NCI-H187 treated with DMSO at 0.1 percent for 48 hours (cell line): ENCODE measurements around the gene SUMF1.
"Not testable (repeated sequence)": the region's sequence is repeated elsewhere in the genome, so short reads cannot be mapped to it uniquely, and the experiment has no call there.

ENCODE experiments used
- DNase-seq: peaks from one replicate; lab custom pipeline; 2025; lab: John Stamatoyannopoulos, UW

Gene SUMF1

GRCh38 chr3:4460334-4460733, 6.7 kb downstream of the SUMF1 start:
- no peak for DNase-seq

- DNase-seq = no peak
Measured at GRCh38 chr3:4458961-4459360, 8.1 kb downstream of the SUMF1 start.

GRCh38 chr3:4456780-4457179, 10.3 kb downstream of the SUMF1 start:
- not testable (repeated sequence) for DNase-seq

- no peak for DNase-seq
Measured at GRCh38 chr3:4454142-4454541, 12.9 kb downstream of the SUMF1 start.

- no peak for DNase-seq
Measured at GRCh38 chr3:4449043-4449805, 17.8 kb downstream of the SUMF1 start.

- no peak for DNase-seq
Measured at GRCh38 chr3:4448187-4448586, 18.9 kb downstream of the SUMF1 start.

GRCh38 chr3:4447295-4447999, 19.6 kb downstream of the SUMF1 start:
- DNase-seq = no peak

GRCh38 chr3:4440951-4441350, 26.1 kb downstream of the SUMF1 start:
- DNase-seq = no peak

- DNase-seq = no peak
Measured at GRCh38 chr3:4438296-4438695, 28.8 kb downstream of the SUMF1 start.

GRCh38 chr3:4432259-4432658, 34.8 kb downstream of the SUMF1 start:
- DNase-seq = no peak

GRCh38 chr3:4429648-4430350, 37.3 kb downstream of the SUMF1 start:
- DNase-seq = no peak

GRCh38 chr3:4426782-4427344, 40.2 kb downstream of the SUMF1 start:
- DNase-seq = no peak

- DNase-seq = no peak
Measured at GRCh38 chr3:4426261-4426781, 40.7 kb downstream of the SUMF1 start.

GRCh38 chr3:4425707-4426106, 41.4 kb downstream of the SUMF1 start:
- DNase-seq = no peak

- no peak for DNase-seq
Measured at GRCh38 chr3:4425055-4425454, 42.0 kb downstream of the SUMF1 start.

- no peak for DNase-seq
Measured at GRCh38 chr3:4421121-4421520, 45.9 kb downstream of the SUMF1 start.

GRCh38 chr3:4419920-4420319, 47.1 kb downstream of the SUMF1 start:
- DNase-seq = no peak

GRCh38 chr3:4419386-4419785, 47.7 kb downstream of the SUMF1 start:
- DNase-seq = no peak

GRCh38 chr3:4418156-4418555, 48.9 kb downstream of the SUMF1 start:
- no peak for DNase-seq

GRCh38 chr3:4417449-4417848, 49.6 kb downstream of the SUMF1 start:
- DNase-seq = no peak

- no peak for DNase-seq
Measured at GRCh38 chr3:4416961-4417360, 50.1 kb downstream of the SUMF1 start.

- no peak for DNase-seq
Measured at GRCh38 chr3:4416427-4416945, 50.6 kb downstream of the SUMF1 start.
